ENCODE data around the gene PIKFYVE.
"Not testable (repeated sequence)": the region's sequence is repeated elsewhere in the genome, so short reads cannot be mapped to it uniquely, and the experiment has no call there.

Gene PIKFYVE

GRCh38 chr2:208255557-208256106 is 10.4 kb upstream of the PIKFYVE start:
- DNase-seq (ENCODE audit: low spot score): no peak

GRCh38 chr2:208256192-208256782 is 9.8 kb upstream of the PIKFYVE start:
- no peak for DNase-seq (ENCODE audit: low spot score)

GRCh38 chr2:208256849-208257813 is 8.9 kb upstream of the PIKFYVE start:
- DNase-seq (ENCODE audit: low spot score): not testable (repeated sequence)

- peak; percentile 32 for DNase-seq (ENCODE audit: low spot score)
These were observed 669 bp upstream of the PIKFYVE start for GRCh38 chr2:208265371-208265800.

GRCh38 chr2:208266553-208266893 is 468 bp downstream of the PIKFYVE start:
- DNase-seq (ENCODE audit: low spot score): no peak

GRCh38 chr2:208266936-208267335 is 881 bp downstream of the PIKFYVE start:
- no peak for DNase-seq (ENCODE audit: low spot score)

GRCh38 chr2:208267526-208267925 is 1.5 kb downstream of the PIKFYVE start:
- not testable (repeated sequence) for DNase-seq (ENCODE audit: low spot score)

- DNase-seq (ENCODE audit: low spot score): no peak
These were observed 2.3 kb downstream of the PIKFYVE start for GRCh38 chr2:208268156-208268952.

- no peak for DNase-seq (ENCODE audit: low spot score)
These were observed 3.0 kb downstream of the PIKFYVE start for GRCh38 chr2:208269091-208269490.

- DNase-seq (ENCODE audit: low spot score): no peak
These were observed 8.7 kb downstream of the PIKFYVE start for GRCh38 chr2:208274748-208275147.

- no peak for DNase-seq (ENCODE audit: low spot score)
These were observed 12.5 kb downstream of the PIKFYVE start for GRCh38 chr2:208278549-208278948.

GRCh38 chr2:208279236-208279635 is 13.2 kb downstream of the PIKFYVE start:
- no peak for DNase-seq (ENCODE audit: low spot score)

GRCh38 chr2:208280234-208280633 is 14.2 kb downstream of the PIKFYVE start:
- DNase-seq (ENCODE audit: low spot score): no peak

- DNase-seq (ENCODE audit: low spot score): peak; percentile 9
These were observed 14.9 kb downstream of the PIKFYVE start for GRCh38 chr2:208280933-208281332.

GRCh38 chr2:208285853-208286252 is 19.8 kb downstream of the PIKFYVE start:
- no peak for DNase-seq (ENCODE audit: low spot score)

GRCh38 chr2:208294482-208295024 is 28.5 kb downstream of the PIKFYVE start:
- DNase-seq (ENCODE audit: low spot score): no peak

GRCh38 chr2:208295834-208296233 is 29.8 kb downstream of the PIKFYVE start:
- no peak for DNase-seq (ENCODE audit: low spot score)

GRCh38 chr2:208296610-208297009 is 30.6 kb downstream of the PIKFYVE start:
- no peak for DNase-seq (ENCODE audit: low spot score)

GRCh38 chr2:208297961-208298360 is 31.9 kb downstream of the PIKFYVE start:
- DNase-seq (ENCODE audit: low spot score): no peak

GRCh38 chr2:208300847-208301618 is 35.0 kb downstream of the PIKFYVE start:
- no peak for DNase-seq (ENCODE audit: low spot score)

- no peak for DNase-seq (ENCODE audit: low spot score)
These were observed 38.1 kb downstream of the PIKFYVE start for GRCh38 chr2:208304157-208304556.
